B cell (primary cell): ENCODE data around the gene ZNF831. TPM values are rescaled to one million over a fixed set of nuclear protein-coding genes. Genes with fewer than 3 reads are reported as not detected.

ENCODE experiments used
- ATAC-seq: fragments of 200-7000 bp; cut with Tn5 transposase; one replicate; pipeline ENCODE4 v1.10.0; 2021; ENCODE audit warnings: low read depth, mild to moderate bottlenecking, moderate number of reproducible peaks, moderate library complexity
- CTCF ChIA-PET: fragments of 350-600 bp; sonication (Branson Sonifier 250); formaldehyde crosslinking; loops from one replicate; lab custom pipeline; 2021; ENCODE audit warnings: antibody characterized with exemption, inconsistent platforms; lab: Charles Lee
- POLR2A ChIA-PET: fragments of 350-600 bp; sonication (Branson Sonifier 250); formaldehyde crosslinking; loops from one replicate; lab custom pipeline; 2021; ENCODE audit warnings: antibody characterized with exemption; lab: Charles Lee
- DNase-seq: peaks from one replicate; pipeline ENCODE4 v3.0.0; 2013
- H2AFZ ChIP-seq: 2 replicates; pipeline ENCODE4 v1.6.1; 2012; ENCODE audit warnings: mild to moderate bottlenecking, low read depth, low read length; ENCODE audit not compliant: insufficient read depth, poor library complexity, severe bottlenecking
- H3K27ac ChIP-seq, 2 donors: 1 replicate in 1 of 2; 2 replicates in 1 of 2; pipeline ENCODE4 v1.5.1; 2012 to 2013; ENCODE audit warnings: low read length in 2 of 2, mild to moderate bottlenecking in 2 of 2, moderate library complexity in 1 of 2
- H3K27me3 ChIP-seq, 4 experiments: fragments of 200-600 bp in 1 of 4; sonication (generic) in 1 of 4; replicated peaks in 1 of 4; 1 replicate in 2 of 4; 2 replicates in 2 of 4; pipeline versions ENCODE4 v1.6.1 to v1.7.0; 2013 to 2016; ENCODE audit warnings: low read length in 3 of 4, mild to moderate bottlenecking in 2 of 4, mixed read lengths in 1 of 4, moderate library complexity in 1 of 4; ENCODE audit not compliant: insufficient read depth in 4 of 4, control insufficient read depth in 3 of 4; ENCODE audit errors: control extremely low read depth in 1 of 4
- H3K36me3 ChIP-seq, 2 experiments: replicated peaks in 1 of 2; 1 replicate in 1 of 2; 2 replicates in 1 of 2; pipeline versions ENCODE4 v1.6.1 to v1.7.1; 2013; ENCODE audit warnings: low read length in 1 of 2; ENCODE audit not compliant: insufficient read depth in 2 of 2, control insufficient read depth in 1 of 2; ENCODE audit errors: control extremely low read depth in 1 of 2, extremely low read depth in 1 of 2
- H3K4me1 ChIP-seq, 2 donors: fragments of 200-600 bp in 1 of 2; sonication (generic) in 1 of 2; 1 replicate in 1 of 2; 2 replicates in 1 of 2; pipeline versions ENCODE4 v1.5.1 to v1.6.1; 2013 to 2017; ENCODE audit warnings: low read length in 2 of 2; ENCODE audit not compliant: control insufficient read depth in 2 of 2, insufficient read depth in 2 of 2
- H3K4me2 ChIP-seq: replicated peaks from 2 replicates; pipeline ENCODE3; 2012; ENCODE audit warnings: mild to moderate bottlenecking, low read depth, low read length; ENCODE audit not compliant: poor library complexity, severe bottlenecking
- H3K4me3 ChIP-seq, 5 experiments: fragments of 200-600 bp in 1 of 5; sonication (generic) in 1 of 5; 1 replicate in 3 of 5; 2 replicates in 2 of 5; pipeline versions ENCODE4 v1.5.1 to v1.7.0; 2011 to 2016; ENCODE audit warnings: low read length in 4 of 5, mild to moderate bottlenecking in 4 of 5, low read depth in 2 of 5, control low read depth in 1 of 5, moderate library complexity in 1 of 5; ENCODE audit not compliant: insufficient read depth in 1 of 5; ENCODE audit errors: control extremely low read depth in 1 of 5, extremely low read depth in 1 of 5
- H3K79me2 ChIP-seq: fragments of 200-600 bp; sonication (generic); one replicate; pipeline ENCODE4 v1.6.0; 2016; ENCODE audit warnings: low read length; ENCODE audit not compliant: control insufficient read depth, insufficient read depth
- H3K9ac ChIP-seq: fragments of 200-600 bp; sonication (generic); 2 replicates; pipeline ENCODE4 v1.6.1; 2017; ENCODE audit warnings: mild to moderate bottlenecking, low read length, moderate library complexity
- H3K9me3 ChIP-seq, 3 donors: one replicate each; pipeline versions ENCODE4 v1.6.1 to v1.7.1; 2013; ENCODE audit warnings: low read length in 2 of 3; ENCODE audit not compliant: control insufficient read depth in 2 of 3, insufficient read depth in 1 of 3; ENCODE audit errors: control extremely low read depth in 1 of 3
- H4K20me1 ChIP-seq: 2 replicates; pipeline ENCODE4 v1.6.0; 2012; ENCODE audit warnings: mild to moderate bottlenecking, low read length; ENCODE audit not compliant: insufficient read depth, control insufficient read depth, poor library complexity, severe bottlenecking
- H3K27ac Mint-ChIP-seq: one replicate; pipeline ENCODE4 v1.8.0; 2021; ENCODE audit warnings: mixed read lengths
- H3K27me3 Mint-ChIP-seq: one replicate; pipeline ENCODE4 v1.8.0; 2021; ENCODE audit warnings: mixed read lengths
- H3K4me1 Mint-ChIP-seq: one replicate; pipeline ENCODE4 v1.8.0; 2021; ENCODE audit warnings: mixed read lengths
- H3K4me3 Mint-ChIP-seq: one replicate; pipeline ENCODE4 v1.8.0; 2021; ENCODE audit warnings: mixed read lengths
- H3K9me3 Mint-ChIP-seq: one replicate; pipeline ENCODE4 v1.8.0; 2022; ENCODE audit warnings: mixed read lengths; ENCODE audit not compliant: insufficient read depth
- EZH2 ChIP-seq: IDR thresholded peaks from 2 replicates; pipeline ENCODE4 v1.6.1; 2012; ENCODE audit warnings: borderline replicate concordance, low read depth, mild to moderate bottlenecking, moderate library complexity, low read length; ENCODE audit not compliant: insufficient read depth, poor library complexity, severe bottlenecking
- WGBS: methylation state at CpG from one replicate; pipeline ENCODE4 v1.1.5; 2013; ENCODE audit warnings: missing lambda C conversion rate; ENCODE audit not compliant: insufficient coverage; 5-methylcytosine and 5-hydroxymethylcytosine counted together
- intact Hi-C: fragments of 100-400 bp; cut with micrococcal nuclease; formaldehyde crosslinking; loops from one replicate; pipeline ENCODE4 v1.10.0; 2022
- polyA plus RNA-seq: library from polyadenylated mRNA; depleted of rRNA; stranded (reverse); fragments of >200 nt; gene quantifications from 2 replicates; pipeline ENCODE4 v1.2.3, GENCODE V29; 2012
- total RNA-seq, 2 donors: library from RNA; stranded (reverse); fragments of 120-200 nt in 1 of 2; gene quantifications; 1 replicate in 1 of 2; 2 replicates in 1 of 2; pipeline versions ENCODE4 v1.2.3 to v1.2.4, GENCODE V29; 2013 to 2022
- TF ChIP-seq, protein P1 (sequence below): fragments of 200-600 bp; IDR thresholded peaks from one replicate; pipeline ENCODE4 v1.8.0; 2022; ENCODE audit warnings: antibody characterized with exemption, mild to moderate bottlenecking

The ZNF831 gene
- total and polyA plus RNA-seq, 2 donors (not counting 1 experiment from before 2014, with no cell fraction given), result 1.7 to 14.1 TPM

DNA sequence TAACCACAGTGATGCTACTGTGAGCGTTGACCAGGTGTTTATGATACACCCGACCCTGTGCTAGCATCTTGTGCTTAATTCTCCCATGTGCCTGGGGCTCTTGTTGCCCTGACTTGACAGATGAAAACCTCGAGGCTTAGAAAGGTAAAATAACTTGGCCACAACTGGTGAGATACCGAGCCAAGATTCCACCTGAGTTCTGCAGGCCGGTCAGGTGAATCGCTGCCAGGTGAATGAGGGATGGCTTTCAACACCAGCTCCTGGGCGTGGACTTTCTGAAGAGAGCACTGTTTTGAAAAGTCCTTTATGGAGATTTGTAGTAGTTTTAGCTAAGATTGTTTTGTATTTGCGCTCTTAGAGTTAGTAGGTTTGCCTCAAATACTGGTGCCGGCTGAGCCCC, 12.2 kb upstream of the ZNF831 start:
- H3K4me1 ChIP-seq, result peaks cover 39 to 45% of the 10 kb centered on the region in 2 donors
- no peak overlapping the region for H3K27ac ChIP-seq
- H3K27me3 ChIP-seq, result no peaks in the 10 kb centered on the region
- 93% methylated on average over 9 of the region's 9 CpGs for WGBS
- H3K4me2 ChIP-seq, result no peak overlapping the region
- intact Hi-C loops, result no loop called here
- no peak for DNase-seq
- peaks cover 0 to 14% (median 0%) of the 10 kb centered on the region in 3 donors for H3K9me3 ChIP-seq
- ATAC-seq, result no peak
- H3K9ac ChIP-seq, result no peak overlapping the region
- no peak overlapping the region for H3K4me3 ChIP-seq
- TF ChIP-seq EZH2, result no peak
- TF ChIP-seq, protein P1, sequence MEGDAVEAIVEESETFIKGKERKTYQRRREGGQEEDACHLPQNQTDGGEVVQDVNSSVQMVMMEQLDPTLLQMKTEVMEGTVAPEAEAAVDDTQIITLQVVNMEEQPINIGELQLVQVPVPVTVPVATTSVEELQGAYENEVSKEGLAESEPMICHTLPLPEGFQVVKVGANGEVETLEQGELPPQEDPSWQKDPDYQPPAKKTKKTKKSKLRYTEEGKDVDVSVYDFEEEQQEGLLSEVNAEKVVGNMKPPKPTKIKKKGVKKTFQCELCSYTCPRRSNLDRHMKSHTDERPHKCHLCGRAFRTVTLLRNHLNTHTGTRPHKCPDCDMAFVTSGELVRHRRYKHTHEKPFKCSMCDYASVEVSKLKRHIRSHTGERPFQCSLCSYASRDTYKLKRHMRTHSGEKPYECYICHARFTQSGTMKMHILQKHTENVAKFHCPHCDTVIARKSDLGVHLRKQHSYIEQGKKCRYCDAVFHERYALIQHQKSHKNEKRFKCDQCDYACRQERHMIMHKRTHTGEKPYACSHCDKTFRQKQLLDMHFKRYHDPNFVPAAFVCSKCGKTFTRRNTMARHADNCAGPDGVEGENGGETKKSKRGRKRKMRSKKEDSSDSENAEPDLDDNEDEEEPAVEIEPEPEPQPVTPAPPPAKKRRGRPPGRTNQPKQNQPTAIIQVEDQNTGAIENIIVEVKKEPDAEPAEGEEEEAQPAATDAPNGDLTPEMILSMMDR, result no peak
- ChIA-PET CTCF (interaction anchor here (1.7 kb wide), 1 partner anchor 33 kb away, joined by 3 read pairs; no protein-coding TSS in a partner anchor), POLR2A (no interaction called here)
- H3K4me3 Mint-ChIP-seq, result no peak overlapping the region
- H2AFZ ChIP-seq, result no peak overlapping the region
- H3K4me1 Mint-ChIP-seq, result peaks cover 56% of the 10 kb centered on the region
- no peaks in the 10 kb centered on the region for H4K20me1 ChIP-seq
- no peaks in the 10 kb centered on the region for H3K9me3 Mint-ChIP-seq
- no peak overlapping the region for H3K27ac Mint-ChIP-seq
- no peaks in the 10 kb centered on the region for H3K27me3 Mint-ChIP-seq
- no peaks in the 10 kb centered on the region for H3K36me3 ChIP-seq
- peaks cover 16% of the 10 kb centered on the region for H3K79me2 ChIP-seq

DNA sequence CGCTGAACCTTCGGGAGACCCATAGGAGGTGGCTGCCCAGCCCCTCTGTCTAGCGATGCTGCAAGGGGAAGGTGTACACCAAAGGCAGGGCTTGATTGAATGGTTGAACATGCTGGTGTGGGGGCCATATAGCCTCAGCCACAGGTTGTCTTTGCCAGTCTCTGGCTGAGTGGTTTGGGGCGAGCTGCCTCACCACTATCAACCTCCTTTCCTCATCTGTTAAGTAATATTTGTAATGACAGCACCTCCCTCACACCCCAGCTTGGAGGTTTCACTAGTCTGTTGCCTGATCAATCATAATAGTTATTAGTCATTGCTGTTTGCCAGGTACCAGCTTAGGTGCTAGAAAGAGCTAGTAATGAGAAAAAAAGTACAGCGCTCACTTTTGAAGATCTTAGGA, 11.8 kb upstream of the ZNF831 start:
- POLR2A ChIA-PET, result no interaction called here
- Histone ChIP-seq H3K36me3 (no peaks in the 10 kb centered on the region), H3K79me2 (peaks cover 16% of the 10 kb centered on the region), H3K27me3 (no peaks in the 10 kb centered on the region), H4K20me1 (no peaks in the 10 kb centered on the region), H3K27ac (no peak overlapping the region), H3K9me3 (peaks cover 0 to 14% (median 0%) of the 10 kb centered on the region in 3 donors), H2AFZ (no peak overlapping the region), H3K9ac (no peak overlapping the region), H3K4me1 (peaks cover 35 to 40% of the 10 kb centered on the region in 2 donors), H3K4me2 (no peak overlapping the region), H3K4me3 (no peak overlapping the region)
- DNase-seq (no peak), ATAC-seq (no peak)
- Mint-ChIP-seq H3K4me3 (no peak overlapping the region), H3K9me3 (no peaks in the 10 kb centered on the region), H3K27ac (no peak overlapping the region), H3K27me3 (no peaks in the 10 kb centered on the region), H3K4me1 (peaks cover 52% of the 10 kb centered on the region)
- TF ChIP-seq EZH2, result no peak
- TF ChIP-seq, protein P1, result no peak
- WGBS, result 97% methylated on average over 3 of the region's 5 CpGs
- CTCF ChIA-PET, result no interaction called here
- intact Hi-C loops, result no loop called here
